Gastrocnemius medialis (tissue), 4 donors: Measurements from ENCODE around the gene RALGAPB.

ENCODE experiments used
- CTCF ChIP-seq, 5 experiments: fragments of 450-650 bp in 3 of 5; fragments of 200-600 bp in 2 of 5; sonication (generic) in 2 of 5; IDR thresholded peaks in 4 of 5; conservative IDR thresholded peaks in 1 of 5; 1 replicate in 4 of 5; 2 replicates in 1 of 5; pipeline ENCODE4 v1.5.1; 2016 to 2019; ENCODE audit warnings: antibody characterized with exemption in 5 of 5, mild to moderate bottlenecking in 3 of 5, moderate library complexity in 3 of 5
- POLR2A ChIP-seq, 2 donors: fragments of 450-650 bp; IDR thresholded peaks; one replicate each; pipeline ENCODE4 v1.6.1; 2017; ENCODE audit warnings: antibody characterized with exemption in 2 of 2, mild to moderate bottlenecking in 2 of 2, moderate library complexity in 2 of 2

GRCh38 chr20:38473367-38473795, 738 bp downstream of the RALGAPB start:
- no peak for TF ChIP-seq CTCF (IDR thresholded peaks at IDR 0.05 in 4 of 5, conservative IDR thresholded peaks at IDR 0.05 in 1 of 5)
- no peak for TF ChIP-seq POLR2A (IDR thresholded peaks at IDR 0.05)
